ENCODE results near the gene GALNT13. TPM values are rescaled to one million over a fixed set of nuclear protein-coding genes. Genes with fewer than 3 reads are reported as not detected.

GALNT13 gene
- total RNA-seq, 1 donor from 2014 or later: 0.25 TPM

GRCh38 chr2:154449951-154450658 lies 578.4 kb downstream of the GALNT13 start:
- Histone ChIP-seq H3K4me3 (no peak overlapping the region), H3K36me3 (no peaks in the 10 kb centered on the region), H3K27ac (no peak overlapping the region), H3K27me3 (no peaks in the 10 kb centered on the region), H3K9me3 (no peaks in the 10 kb centered on the region), H3K4me1 (no peaks in the 10 kb centered on the region)
- DNase-seq (ENCODE audit: extremely low spot score in 2 of 2): no peak
- no peak for TF ChIP-seq POLR2AphosphoS5 (IDR thresholded peaks at IDR 0.05; ENCODE audit: insufficient read depth in 1 of 2, low read depth in 1 of 2)
- TF ChIP-seq CTCF (IDR thresholded peaks at IDR 0.05): no peak
- intact Hi-C loops (cut with DNase I): no loop called here

GRCh38 chr2:154452471-154452870 lies 580.7 kb downstream of the GALNT13 start:
- Histone ChIP-seq H3K4me1 (no peaks in the 10 kb centered on the region), H3K4me3 (no peak overlapping the region), H3K9me3 (no peaks in the 10 kb centered on the region), H3K36me3 (no peaks in the 10 kb centered on the region), H3K27ac (no peak overlapping the region), H3K27me3 (no peaks in the 10 kb centered on the region)
- DNase-seq (ENCODE audit: extremely low spot score in 2 of 2): no peak
- intact Hi-C loops (cut with DNase I): no loop called here
- TF ChIP-seq POLR2A (IDR thresholded peaks at IDR 0.05) (no peak), POLR2AphosphoS5 (IDR thresholded peaks at IDR 0.05; ENCODE audit: insufficient read depth in 1 of 2, low read depth in 1 of 2) (no peak), CTCF (IDR thresholded peaks at IDR 0.05) (no peak)

GRCh38 chr2:154452906-154453493 lies 581.3 kb downstream of the GALNT13 start:
- TF ChIP-seq POLR2AphosphoS5 (IDR thresholded peaks at IDR 0.05; ENCODE audit: insufficient read depth in 1 of 2, low read depth in 1 of 2): no peak
- TF ChIP-seq CTCF (IDR thresholded peaks at IDR 0.05): no peak
- TF ChIP-seq POLR2A (IDR thresholded peaks at IDR 0.05): no peak
- Histone ChIP-seq H3K4me1 (no peaks in the 10 kb centered on the region), H3K4me3 (no peak overlapping the region), H3K27me3 (no peaks in the 10 kb centered on the region), H3K9me3 (no peaks in the 10 kb centered on the region), H3K36me3 (no peaks in the 10 kb centered on the region), H3K27ac (no peak overlapping the region)
- DNase-seq (ENCODE audit: extremely low spot score in 2 of 2): no peak
- intact Hi-C loops (cut with DNase I): no loop called here

- peak overlapping the region in 1 of 2 donors; percentile 22 for H3K4me3 ChIP-seq
- TF ChIP-seq POLR2A (IDR thresholded peaks at IDR 0.05): no peak
- no peak for TF ChIP-seq POLR2AphosphoS5 (IDR thresholded peaks at IDR 0.05; ENCODE audit: insufficient read depth in 1 of 2, low read depth in 1 of 2)
- TF ChIP-seq CTCF (IDR thresholded peaks at IDR 0.05): no peak
- H3K36me3 ChIP-seq: no peaks in the 10 kb centered on the region
- H3K9me3 ChIP-seq: no peaks in the 10 kb centered on the region
- no peaks in the 10 kb centered on the region for H3K27me3 ChIP-seq
- no peaks in the 10 kb centered on the region for H3K4me1 ChIP-seq
- H3K27ac ChIP-seq: no peak overlapping the region
- DNase-seq (ENCODE audit: extremely low spot score in 2 of 2): no peak
- intact Hi-C loops (cut with DNase I): no loop called here
These were observed 583.4 kb downstream of the GALNT13 start for GRCh38 chr2:154455166-154455565.

GRCh38 chr2:154455866-154456265 lies 584.1 kb downstream of the GALNT13 start:
- DNase-seq (ENCODE audit: extremely low spot score in 2 of 2): no peak
- Histone ChIP-seq H3K27me3 (no peaks in the 10 kb centered on the region), H3K4me3 (peak overlapping the region in 1 of 2 donors; percentile 22), H3K27ac (no peak overlapping the region), H3K9me3 (no peaks in the 10 kb centered on the region), H3K4me1 (no peaks in the 10 kb centered on the region), H3K36me3 (no peaks in the 10 kb centered on the region)
- intact Hi-C loops (cut with DNase I): no loop called here
- no peak for TF ChIP-seq POLR2A (IDR thresholded peaks at IDR 0.05)
- no peak for TF ChIP-seq POLR2AphosphoS5 (IDR thresholded peaks at IDR 0.05; ENCODE audit: insufficient read depth in 1 of 2, low read depth in 1 of 2)
- no peak for TF ChIP-seq CTCF (IDR thresholded peaks at IDR 0.05)
